Erythroblast (primary cell): ENCODE data around the gene TRIM29.

Source experiments
- GATA1 ChIP-seq: IDR thresholded peaks from 2 replicates; pipeline ENCODE4 v1.6.1; 2011; ENCODE audit warnings: low read depth, mild to moderate bottlenecking, control low read depth, low read length, moderate library complexity
- POLR2A ChIP-seq: IDR thresholded peaks from 2 replicates; pipeline ENCODE4 v1.6.1; 2011; ENCODE audit warnings: mild to moderate bottlenecking, low read length

DNA sequence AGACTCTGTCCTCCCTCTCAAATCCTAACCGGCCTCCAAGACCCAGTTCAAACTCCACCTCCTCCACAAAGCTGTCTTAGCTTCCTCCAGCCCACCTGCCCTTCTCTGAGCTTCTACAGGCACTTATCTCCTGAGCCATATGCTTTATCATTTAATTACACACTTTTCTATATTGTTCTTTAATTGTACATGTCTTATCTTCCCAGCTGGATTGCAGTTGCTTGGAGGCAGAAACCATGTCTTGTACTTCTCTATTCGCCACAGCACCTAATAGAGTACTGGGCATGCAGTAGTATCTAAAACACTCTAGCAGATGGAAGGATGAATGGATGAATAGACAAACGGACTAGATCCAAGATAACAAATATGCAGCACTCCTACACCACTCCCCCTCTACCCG is 11.3 kb downstream of the TRIM29 start:
- TF ChIP-seq POLR2A: no peak
- no peak for TF ChIP-seq GATA1
